M059J (cell line): ENCODE results near the gene CHMP1B. TPM values are rescaled to one million over a fixed set of nuclear protein-coding genes. Genes with fewer than 3 reads are reported as not detected.

Experiments
- DNase-seq: peaks from one replicate; pipeline ENCODE4 v3.0.0-alpha.2; 2012; ENCODE audit warnings: low read depth
- total RNA-seq: library from RNA; depleted of rRNA; stranded (reverse); fragments of >200 nt; shearing (Covaris generic); gene quantifications from 2 replicates; pipeline ENCODE4 v1.2.3, GENCODE V29; 2014; rRNA removed

The CHMP1B gene, protein sequence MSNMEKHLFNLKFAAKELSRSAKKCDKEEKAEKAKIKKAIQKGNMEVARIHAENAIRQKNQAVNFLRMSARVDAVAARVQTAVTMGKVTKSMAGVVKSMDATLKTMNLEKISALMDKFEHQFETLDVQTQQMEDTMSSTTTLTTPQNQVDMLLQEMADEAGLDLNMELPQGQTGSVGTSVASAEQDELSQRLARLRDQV
- total RNA-seq = 33.0 and 50.2 TPM in 2 replicates

- DNase-seq = peak; percentile 95
Measured at GRCh38 chr18:11851146-11851805, at the start of gene CHMP1B. CHMP1B (plus strand) TSS chr18:11851413; CDS start chr18:11851512, 99 bp downstream.

GRCh38 chr18:11801573-11801972 is 49.6 kb upstream of the CHMP1B start:
- DNase-seq = no peak

DNA sequence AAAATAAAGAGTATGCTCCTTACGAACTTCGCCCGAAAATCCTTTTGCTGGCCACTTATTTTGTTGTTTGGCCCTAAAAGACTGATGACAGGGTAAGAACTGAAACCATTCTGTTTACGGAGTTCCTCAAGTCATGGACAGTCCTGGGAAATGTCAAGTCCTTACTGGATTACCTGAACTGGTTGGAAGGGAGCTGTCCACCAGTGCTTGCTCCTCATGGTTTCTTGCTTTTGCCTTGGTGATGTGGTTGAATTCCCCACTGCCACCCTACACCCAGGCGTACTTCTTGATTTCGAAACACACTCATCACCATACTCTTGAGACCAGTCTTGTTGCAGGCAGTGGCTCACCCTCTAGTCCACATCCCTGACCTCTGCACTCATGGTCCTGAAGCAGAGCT is 49.1 kb upstream of the CHMP1B start:
- no peak for DNase-seq

DNA sequence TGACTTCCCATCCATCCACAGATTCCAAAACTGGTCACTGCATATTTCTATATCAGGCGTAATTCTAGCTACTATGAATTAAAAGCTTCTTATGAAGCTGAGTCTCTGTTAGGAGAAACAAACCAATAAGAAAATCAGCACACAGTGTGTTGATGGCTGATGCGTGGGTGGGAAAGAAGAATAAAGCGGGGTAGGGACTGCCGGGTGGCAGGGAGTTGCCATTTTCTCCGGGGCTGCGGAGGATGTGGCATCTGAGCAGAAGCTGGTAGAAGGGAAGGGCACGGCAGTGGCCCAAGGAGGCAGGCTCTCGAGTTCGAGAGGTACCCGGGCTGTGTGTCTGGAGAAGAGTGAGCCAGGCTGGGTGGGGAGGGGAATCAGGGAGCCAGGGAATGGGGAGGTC is 48.6 kb upstream of the CHMP1B start:
- no peak for DNase-seq

DNA sequence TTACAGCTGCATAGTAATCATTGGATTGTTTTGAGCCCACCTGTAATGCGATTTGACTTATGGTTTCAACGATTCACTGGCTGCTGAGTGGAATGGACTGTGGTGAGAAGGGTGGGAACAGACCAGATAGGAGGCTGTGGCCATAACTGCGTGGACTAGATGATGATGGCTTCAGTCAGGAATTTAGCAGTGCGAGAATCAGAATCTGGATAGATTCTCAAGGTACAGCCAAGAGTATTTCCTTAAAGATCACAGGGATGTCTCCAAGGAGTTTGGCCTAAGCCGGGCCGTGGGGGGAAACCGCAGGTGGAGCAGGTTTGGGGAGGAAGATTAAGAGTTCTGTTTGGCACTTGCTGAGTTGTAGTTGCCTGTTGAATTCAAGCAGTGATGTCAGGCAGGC is 44.0 kb upstream of the CHMP1B start:
- peak; percentile 43 for DNase-seq

DNA sequence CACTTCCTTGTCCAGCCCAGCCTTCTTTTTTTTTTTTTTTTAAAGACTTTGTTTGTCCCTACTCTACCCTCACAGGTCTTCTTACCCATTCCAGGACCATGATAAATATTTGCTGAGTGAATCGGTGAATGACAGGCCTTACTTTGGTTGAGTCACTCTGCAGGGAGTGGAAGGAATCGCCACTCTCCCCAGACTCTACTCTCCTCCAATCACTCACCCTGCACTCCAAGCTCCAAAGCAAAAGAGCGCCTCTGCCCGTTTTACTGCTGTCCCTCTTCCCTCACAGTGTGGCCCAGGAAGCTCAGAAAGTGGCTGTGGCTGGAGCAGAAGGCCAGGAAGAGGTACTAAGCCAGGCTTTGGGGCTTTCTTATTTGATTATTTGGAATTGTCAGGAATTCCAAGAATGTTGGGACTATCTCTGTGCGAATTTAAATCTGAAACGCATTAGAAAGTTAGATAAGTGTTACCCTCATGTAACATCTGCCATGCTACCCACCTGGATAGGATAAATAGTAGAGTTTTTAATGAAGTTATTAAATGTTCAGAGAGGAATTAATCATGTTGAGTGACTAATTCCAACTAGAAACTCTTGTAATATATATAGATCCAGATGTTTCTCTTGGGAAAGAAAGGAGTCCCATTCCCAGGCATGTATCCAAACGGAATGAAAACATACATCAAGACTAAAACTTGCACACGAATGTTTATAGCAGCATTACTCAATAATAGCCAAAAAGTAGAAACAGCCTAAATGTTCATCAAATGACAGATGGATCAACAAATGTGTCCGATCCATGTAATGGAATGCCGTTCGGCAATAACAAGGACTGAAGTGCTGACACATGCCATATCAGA is 43.0 kb upstream of the CHMP1B start:
- peak; percentile 90 for DNase-seq

- no peak for DNase-seq
Measured at GRCh38 chr18:11809895-11810294, 41.3 kb upstream of the CHMP1B start.

GRCh38 chr18:11810379-11810778 is 40.8 kb upstream of the CHMP1B start:
- no peak for DNase-seq

DNA sequence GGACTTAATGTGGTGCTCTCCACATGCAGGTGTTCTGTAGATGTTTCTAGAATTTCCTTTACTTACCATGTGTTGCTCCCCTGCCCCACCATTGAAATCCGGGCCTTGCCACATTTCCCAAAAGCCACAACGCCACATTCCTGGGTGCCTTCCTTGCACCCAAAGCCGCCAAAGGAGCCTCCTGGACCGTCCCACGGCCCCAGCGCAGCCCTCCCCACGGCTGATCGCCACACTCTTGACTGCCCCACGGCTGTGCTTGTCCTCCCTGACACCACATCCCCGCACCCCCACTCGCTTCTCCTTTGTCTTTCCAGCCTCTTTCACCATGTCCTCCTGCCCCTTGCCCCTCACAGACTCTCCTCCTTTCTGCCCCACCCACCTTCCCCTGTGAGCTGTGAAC is 40.2 kb upstream of the CHMP1B start:
- no peak for DNase-seq

- DNase-seq = no peak
Measured at GRCh38 chr18:11817229-11817628, 34.0 kb upstream of the CHMP1B start.

- no peak for DNase-seq
Measured at GRCh38 chr18:11818486-11819203, 32.6 kb upstream of the CHMP1B start.

GRCh38 chr18:11819938-11820337 is 31.3 kb upstream of the CHMP1B start:
- DNase-seq = no peak

GRCh38 chr18:11820697-11821096 is 30.5 kb upstream of the CHMP1B start:
- no peak for DNase-seq

- DNase-seq = no peak
Measured at GRCh38 chr18:11821208-11821607, 30.0 kb upstream of the CHMP1B start.

DNA sequence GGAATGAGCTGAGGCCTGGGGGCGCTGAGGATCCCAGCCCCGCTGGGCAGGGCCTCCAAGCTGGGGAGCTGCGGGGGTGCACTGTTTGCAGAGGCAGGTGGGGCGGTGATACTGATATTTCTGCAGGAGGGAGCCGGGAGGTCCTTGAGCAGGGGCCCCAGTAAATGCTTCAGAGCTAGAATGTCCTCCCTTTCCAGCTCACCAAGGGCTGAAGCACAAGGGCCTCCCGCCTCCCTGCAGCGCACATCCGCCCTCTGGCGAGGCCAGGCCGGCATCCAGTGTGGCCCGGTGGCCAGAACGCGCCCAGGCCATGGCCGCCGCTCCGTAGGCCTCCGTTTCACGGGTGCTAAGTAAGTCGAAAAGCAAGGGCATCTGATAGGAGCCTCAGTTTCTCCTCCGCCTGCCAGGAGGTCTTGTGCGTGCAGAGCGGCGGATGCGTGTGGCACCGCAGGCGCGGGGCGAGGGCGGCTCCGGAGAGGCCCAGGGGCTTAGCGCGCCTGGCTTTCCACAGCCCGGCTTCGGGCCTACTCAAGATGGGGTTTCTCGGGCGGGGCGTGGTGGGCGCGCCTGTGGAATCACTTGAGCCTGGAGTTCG is 29.5 kb upstream of the CHMP1B start:
- no peak for DNase-seq

- DNase-seq = no peak
Measured at GRCh38 chr18:11823545-11823944, 27.7 kb upstream of the CHMP1B start.

GRCh38 chr18:11826836-11827235 is 24.4 kb upstream of the CHMP1B start:
- no peak for DNase-seq

DNA sequence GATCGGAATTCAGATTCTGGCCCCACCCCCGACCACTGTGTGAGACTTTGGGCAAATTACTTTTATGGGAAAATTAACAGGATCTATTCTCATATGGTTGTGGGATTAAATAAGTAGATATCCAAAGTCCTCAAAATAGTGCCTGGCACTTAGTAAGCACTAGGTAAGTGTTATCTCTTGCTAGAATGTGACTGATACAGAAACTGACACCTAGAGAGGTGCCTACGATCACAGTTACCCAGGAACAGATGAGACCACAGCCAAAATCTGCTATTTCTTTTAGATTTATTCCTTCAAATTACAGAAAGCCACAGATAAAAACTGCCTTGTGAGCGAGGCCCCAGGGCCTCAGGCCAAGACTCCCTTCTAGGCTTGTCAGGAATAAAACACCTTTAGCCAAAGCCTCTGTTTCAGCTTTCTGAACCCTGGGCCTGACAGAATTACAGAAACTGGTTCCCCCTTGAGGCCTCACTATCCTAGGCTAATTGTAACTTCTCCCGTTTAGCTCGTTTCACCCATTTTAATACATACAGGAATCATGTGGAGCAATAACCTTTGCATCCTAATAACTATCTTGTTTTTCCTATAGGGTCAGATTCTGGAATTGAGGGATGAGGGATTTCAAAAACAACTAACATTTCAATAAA is 22.3 kb upstream of the CHMP1B start:
- DNase-seq = no peak

DNA sequence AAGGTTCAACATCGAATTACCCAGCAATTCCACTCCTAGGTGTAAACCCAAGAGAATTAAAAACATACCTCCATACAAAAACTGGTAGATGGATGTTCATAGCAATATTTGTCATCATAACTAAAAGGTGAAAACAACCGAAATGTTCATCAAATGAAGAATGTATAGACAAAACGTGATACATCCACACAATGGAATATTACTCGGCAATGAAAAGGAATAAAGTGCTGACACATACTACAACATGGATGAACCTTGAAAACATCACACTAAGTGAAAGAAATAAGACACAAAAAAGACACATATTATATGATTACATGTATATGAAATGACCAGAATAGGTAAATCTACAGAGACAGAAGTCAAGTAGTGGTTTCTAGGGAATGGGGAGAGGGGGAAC is 20.6 kb upstream of the CHMP1B start:
- DNase-seq = no peak

GRCh38 chr18:11831921-11832320 is 19.3 kb upstream of the CHMP1B start:
- DNase-seq = no peak

- no peak for DNase-seq
Measured at GRCh38 chr18:11834772-11835171, 16.4 kb upstream of the CHMP1B start.
